ENCODE results near the gene KHDC3L.

KHDC3L gene

GRCh38 chr6:73400656-73401055 is 38.2 kb downstream of the KHDC3L start:
- Histone ChIP-seq H3K4me1 (no peaks in the 10 kb centered on the region), H3K27ac (no peak overlapping the region), H3K9ac (no peak overlapping the region), H3K36me3 (no peaks in the 10 kb centered on the region), H3K4me3 (no peak overlapping the region), H4K20me1 (no peaks in the 10 kb centered on the region; a peak in 1 of 22 replicates), H3K4me2 (no peak overlapping the region), H3K27me3 (no peaks in the 10 kb centered on the region), H3K9me3 (replicated peaks in 1 of 11) (no peaks in the 10 kb centered on the region)
- no peak for TF ChIP-seq Cebpa-rat (IDR thresholded peaks at IDR 0.05)

GRCh38 chr6:73409395-73409794 is 46.9 kb downstream of the KHDC3L start:
- H3K27ac ChIP-seq = no peak overlapping the region
- H3K4me1 ChIP-seq = no peaks in the 10 kb centered on the region
- no peak for TF ChIP-seq Cebpa-rat (IDR thresholded peaks at IDR 0.05)
- H3K27me3 ChIP-seq = no peaks in the 10 kb centered on the region
- no peaks in the 10 kb centered on the region for H3K9me3 ChIP-seq (replicated peaks in 1 of 11)
- no peak overlapping the region for H3K9ac ChIP-seq
- H3K4me3 ChIP-seq = no peak overlapping the region
- peaks cover 0 to 5% (median 2%) of the 10 kb centered on the region in 11 experiments; a peak in 6 of 22 replicates for H3K36me3 ChIP-seq
- no peaks in the 10 kb centered on the region for H4K20me1 ChIP-seq
- H3K4me2 ChIP-seq = no peak overlapping the region

- Histone ChIP-seq H3K27me3 (no peaks in the 10 kb centered on the region), H3K4me2 (no peak overlapping the region), H3K27ac (no peak overlapping the region), H3K4me1 (no peaks in the 10 kb centered on the region), H4K20me1 (no peaks in the 10 kb centered on the region), H3K4me3 (no peak overlapping the region), H3K9ac (no peak overlapping the region), H3K9me3 (replicated peaks in 1 of 11) (no peaks in the 10 kb centered on the region), H3K36me3 (peaks cover 25 to 42% (median 32%) of the 10 kb centered on the region in 11 experiments; a peak in 21 of 22 replicates)
- TF ChIP-seq Cebpa-rat (IDR thresholded peaks at IDR 0.05) = no peak
Observed at GRCh38 chr6:73413102-73413501, 50.6 kb downstream of the KHDC3L start.
